ENCODE results near the gene SHROOM1.
A peak's percentile ranks its signal among the peaks of the same experiment; 100 is the strongest.

SHROOM1 gene

DNA sequence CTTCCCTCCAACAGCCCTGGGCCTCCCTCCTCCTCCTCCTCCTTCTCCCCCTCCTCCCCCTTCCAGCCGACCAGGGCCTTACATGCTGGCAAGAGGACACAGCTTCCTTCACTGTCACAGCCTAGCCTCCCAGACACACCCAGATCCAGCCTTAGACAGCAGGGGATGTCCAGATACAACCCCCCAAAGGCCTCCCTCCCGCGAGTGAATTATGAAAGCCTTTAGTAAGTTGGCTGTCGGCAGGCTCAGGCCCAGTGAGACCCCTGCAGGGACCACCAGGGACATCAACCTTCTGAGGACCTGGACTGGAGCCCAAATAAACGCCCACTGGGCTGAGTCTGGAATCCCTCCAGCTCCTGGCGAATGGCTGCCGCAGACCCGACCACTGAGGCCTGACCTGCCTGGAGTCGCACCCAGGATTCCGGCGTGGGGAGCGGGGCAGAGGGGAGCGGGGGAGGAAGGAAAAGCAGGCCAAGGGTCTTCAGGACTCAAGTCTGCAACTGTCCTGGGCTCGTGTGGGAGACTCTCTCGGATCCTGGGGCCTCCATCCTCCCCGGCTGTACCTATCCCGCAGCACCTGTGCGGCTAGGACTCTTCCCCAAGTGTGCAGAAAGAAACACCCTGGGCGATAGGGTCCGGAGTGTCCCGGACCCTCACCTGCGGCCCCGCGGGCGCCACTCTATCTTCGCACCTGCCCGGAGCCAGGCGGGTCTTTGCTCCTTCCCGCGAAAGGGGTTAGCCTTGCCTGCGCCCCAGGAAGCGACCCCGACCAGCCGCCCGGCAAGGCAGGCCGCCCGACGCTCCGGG, 54.1 kb downstream of the SHROOM1 start:
- peak; percentile 44 for DNase-seq

GRCh38 chr5:132775476-132775961, 54.9 kb downstream of the SHROOM1 start:
- DNase-seq: no peak

DNA sequence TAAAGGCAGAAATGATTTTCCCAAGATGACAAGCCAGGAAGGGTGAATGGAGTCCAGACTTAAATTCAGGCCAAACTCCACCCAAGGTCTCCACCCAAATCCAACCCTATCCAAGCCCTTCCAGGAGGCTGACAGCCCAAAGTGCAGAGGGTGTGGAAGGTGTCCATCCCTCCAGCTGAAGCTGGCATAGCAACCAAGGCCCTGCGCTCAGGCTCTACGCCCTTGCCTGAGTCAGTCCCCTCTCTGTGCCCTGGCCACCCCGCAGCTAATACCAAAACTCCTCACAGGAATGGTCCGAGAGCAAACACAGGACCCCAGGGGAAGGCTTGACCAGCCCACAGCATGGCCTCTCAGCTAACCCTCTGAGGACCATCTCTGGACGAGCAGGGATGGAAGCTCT, 55.6 kb downstream of the SHROOM1 start:
- no peak for DNase-seq

DNA sequence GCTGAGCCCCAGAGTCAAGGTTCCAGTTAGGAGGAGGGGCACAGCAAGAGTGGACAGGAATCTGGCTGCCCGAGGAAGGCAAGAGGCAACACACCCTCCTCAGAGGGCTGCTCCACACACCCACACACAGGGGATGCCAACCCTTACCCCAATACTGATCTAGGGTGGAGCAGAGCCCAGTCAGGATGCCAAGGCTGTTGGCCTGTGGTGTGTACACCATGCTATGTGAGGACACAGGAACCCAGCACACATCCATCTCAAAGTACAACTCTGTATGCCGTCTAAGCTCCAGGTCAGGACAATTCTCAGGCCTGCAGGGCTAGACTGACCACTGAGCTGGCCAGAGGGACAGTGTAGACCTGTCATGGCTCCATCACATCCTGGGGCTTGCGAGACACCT, 56.0 kb downstream of the SHROOM1 start:
- no peak for DNase-seq

GRCh38 chr5:132773601-132774355, 56.7 kb downstream of the SHROOM1 start:
- DNase-seq: no peak

DNA sequence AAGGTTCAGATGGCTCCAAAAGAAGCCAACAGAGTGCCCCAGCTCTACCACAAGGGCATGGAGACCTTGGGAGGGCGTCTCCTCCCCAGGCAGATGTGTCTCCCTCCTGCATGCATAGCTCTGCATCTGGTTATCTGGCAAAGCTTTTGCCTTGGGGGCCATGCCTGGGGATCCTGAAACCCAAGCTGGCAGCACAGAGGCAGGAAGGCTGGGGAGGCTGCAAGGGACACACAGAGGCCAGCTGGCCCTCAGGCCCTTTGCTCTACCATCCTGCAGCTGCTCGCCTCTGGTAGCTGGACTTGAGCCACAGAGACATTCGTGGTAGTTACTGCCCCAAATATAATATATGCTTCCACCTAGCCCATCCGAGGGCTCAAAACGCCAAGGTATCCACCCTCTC, 57.3 kb downstream of the SHROOM1 start:
- DNase-seq: no peak

- no peak for DNase-seq
Measured at GRCh38 chr5:132772291-132773070, 58.0 kb downstream of the SHROOM1 start.
